Esophagus squamous epithelium (tissue), 5 donors: Measurements from ENCODE around the gene VAMP1. TPM values are rescaled to one million over a fixed set of nuclear protein-coding genes. Genes with fewer than 3 reads are reported as not detected.
"Not testable (repeated sequence)": the region's sequence is repeated elsewhere in the genome, so short reads cannot be mapped to it uniquely, and the experiment has no call there.

Source experiments
- DNase-seq: peaks from one replicate; lab custom pipeline; 2025; lab: John Stamatoyannopoulos, UW
- H3K27ac ChIP-seq, 4 donors: fragments of 200-600 bp; sonication (generic); one replicate each; pipeline ENCODE4 v1.5.1; 2016 to 2019; ENCODE audit warnings: mild to moderate bottlenecking in 1 of 4
- H3K27me3 ChIP-seq, 4 donors: fragments of 200-600 bp; sonication (generic); 1 replicate in 3 of 4; 2 replicates in 1 of 4; pipeline versions ENCODE4 v1.5.1 to v1.6.0; 2017 to 2021; ENCODE audit warnings: antibody characterized with exemption in 1 of 4
- H3K36me3 ChIP-seq, 3 donors: fragments of 200-600 bp; sonication (generic); one replicate each; pipeline ENCODE4 v1.5.1; 2016 to 2019
- H3K4me1 ChIP-seq, 3 donors: fragments of 200-600 bp; sonication (generic); one replicate each; pipeline ENCODE4 v1.5.1; 2017 to 2019
- H3K4me3 ChIP-seq, 4 donors: fragments of 200-600 bp; sonication (generic); 1 replicate in 3 of 4; 2 replicates in 1 of 4; pipeline ENCODE4 v1.5.1; 2016 to 2019; ENCODE audit warnings: mild to moderate bottlenecking in 2 of 4, moderate library complexity in 1 of 4
- H3K9me3 ChIP-seq, 3 donors: fragments of 200-600 bp; sonication (generic); one replicate each; pipeline ENCODE4 v1.5.1; 2016 to 2019
- POLR2A ChIP-seq, 4 donors: fragments of 450-650 bp; IDR thresholded peaks; one replicate each; pipeline ENCODE4 v1.6.1; 2017; ENCODE audit warnings: antibody characterized with exemption in 4 of 4, mild to moderate bottlenecking in 4 of 4, moderate library complexity in 3 of 4
- WGBS, 2 donors: methylation state at CpG; one replicate each; pipeline ENCODE4 v1.1.5; 2018; 5-methylcytosine and 5-hydroxymethylcytosine counted together
- intact Hi-C: fragments of 100-400 bp; cut with DNase I; formaldehyde crosslinking; loops from one replicate; pipeline ENCODE4 v1.15.0; 2022
- total RNA-seq, 4 donors: library from RNA; depleted of rRNA; stranded (reverse); fragments of >200 nt; gene quantifications; one replicate each; pipeline ENCODE4 v1.1.0, GENCODE V29; 2016
- TF ChIP-seq, protein P1 (sequence below), 6 experiments: fragments of 450-650 bp in 4 of 6; fragments of 200-600 bp in 2 of 6; sonication (generic) in 2 of 6; IDR thresholded peaks; one replicate each; pipeline ENCODE4 v1.5.1; 2016 to 2019; ENCODE audit warnings: antibody characterized with exemption in 6 of 6, mild to moderate bottlenecking in 4 of 6, moderate library complexity in 4 of 6
- donor health status: DM: yes; HTN: yes; CAD: no.

Gene VAMP1
- total RNA-seq, 4 donors from 2014 or later = 1.2 to 9.1 (median 5.1) TPM

DNA sequence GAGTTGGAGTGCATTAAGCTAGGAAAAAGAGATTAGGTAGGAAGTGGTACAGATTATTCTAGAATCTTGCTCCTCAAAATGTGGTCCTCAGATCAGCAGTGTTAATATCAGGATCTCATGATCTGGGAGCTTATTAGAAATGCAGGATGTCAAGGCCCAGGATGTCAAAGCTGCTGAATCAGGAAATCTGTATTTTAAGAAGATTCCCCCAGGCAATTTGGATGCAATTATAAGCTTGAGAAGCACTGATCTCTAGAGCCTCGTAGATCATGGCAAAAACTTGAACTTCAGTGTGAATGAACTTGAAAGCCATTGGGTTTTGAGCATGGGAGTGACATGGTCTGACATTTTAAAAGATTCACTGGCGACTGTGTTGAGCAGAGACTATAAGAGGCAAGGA is 30.0 kb upstream of the VAMP1 start:
- intact Hi-C loops = no loop called here
- peaks cover 0 to 80% (median 0%) of the 10 kb centered on the region in 3 donors for H3K36me3 ChIP-seq
- no peak overlapping the region for H3K4me3 ChIP-seq
- no peak overlapping the region for H3K27ac ChIP-seq
- no peaks in the 10 kb centered on the region for H3K9me3 ChIP-seq
- no peak for DNase-seq
- peaks cover 0 to 15% (median 9%) of the 10 kb centered on the region in 3 donors for H3K4me1 ChIP-seq
- WGBS, 2 donors = 46 to 67% methylated on average over 2 of the region's 2 CpGs
- H3K27me3 ChIP-seq = no peaks in the 10 kb centered on the region
- TF ChIP-seq POLR2A (IDR thresholded peaks at IDR 0.05) = no peak
- TF ChIP-seq, protein P1, sequence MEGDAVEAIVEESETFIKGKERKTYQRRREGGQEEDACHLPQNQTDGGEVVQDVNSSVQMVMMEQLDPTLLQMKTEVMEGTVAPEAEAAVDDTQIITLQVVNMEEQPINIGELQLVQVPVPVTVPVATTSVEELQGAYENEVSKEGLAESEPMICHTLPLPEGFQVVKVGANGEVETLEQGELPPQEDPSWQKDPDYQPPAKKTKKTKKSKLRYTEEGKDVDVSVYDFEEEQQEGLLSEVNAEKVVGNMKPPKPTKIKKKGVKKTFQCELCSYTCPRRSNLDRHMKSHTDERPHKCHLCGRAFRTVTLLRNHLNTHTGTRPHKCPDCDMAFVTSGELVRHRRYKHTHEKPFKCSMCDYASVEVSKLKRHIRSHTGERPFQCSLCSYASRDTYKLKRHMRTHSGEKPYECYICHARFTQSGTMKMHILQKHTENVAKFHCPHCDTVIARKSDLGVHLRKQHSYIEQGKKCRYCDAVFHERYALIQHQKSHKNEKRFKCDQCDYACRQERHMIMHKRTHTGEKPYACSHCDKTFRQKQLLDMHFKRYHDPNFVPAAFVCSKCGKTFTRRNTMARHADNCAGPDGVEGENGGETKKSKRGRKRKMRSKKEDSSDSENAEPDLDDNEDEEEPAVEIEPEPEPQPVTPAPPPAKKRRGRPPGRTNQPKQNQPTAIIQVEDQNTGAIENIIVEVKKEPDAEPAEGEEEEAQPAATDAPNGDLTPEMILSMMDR (IDR thresholded peaks at IDR 0.05) = no peak

DNA sequence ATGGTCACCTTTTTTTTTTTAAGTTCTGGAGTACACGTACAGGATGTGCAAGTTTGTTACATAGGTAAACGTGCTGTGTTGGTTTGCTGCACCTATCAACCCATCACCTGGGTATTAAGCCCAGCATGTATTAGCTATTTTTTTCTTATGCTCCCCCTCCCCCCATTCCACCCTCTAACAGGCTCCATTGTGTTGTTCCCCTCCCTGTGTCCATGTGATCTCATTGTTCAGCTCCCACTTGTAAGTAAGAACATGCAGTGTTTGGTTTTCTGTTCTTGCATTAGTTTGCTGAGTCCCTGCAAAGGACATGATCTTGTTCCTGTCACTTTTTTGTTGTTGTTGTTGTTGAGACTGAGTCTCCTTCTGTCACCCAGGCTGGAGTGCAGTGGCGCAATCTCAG is 26.8 kb upstream of the VAMP1 start:
- Histone ChIP-seq H3K4me1 (peaks cover 10 to 34% (median 27%) of the 10 kb centered on the region in 3 donors), H3K36me3 (peaks cover 0 to 59% (median 0%) of the 10 kb centered on the region in 3 donors)
- H3K4me3 ChIP-seq, H3K9me3 ChIP-seq, H3K27ac ChIP-seq, intact Hi-C loops, DNase-seq, H3K27me3 ChIP-seq: not testable (repeated sequence)
- WGBS, 2 donors = 65 to 85% methylated on average over 3 of the region's 3 CpGs

DNA sequence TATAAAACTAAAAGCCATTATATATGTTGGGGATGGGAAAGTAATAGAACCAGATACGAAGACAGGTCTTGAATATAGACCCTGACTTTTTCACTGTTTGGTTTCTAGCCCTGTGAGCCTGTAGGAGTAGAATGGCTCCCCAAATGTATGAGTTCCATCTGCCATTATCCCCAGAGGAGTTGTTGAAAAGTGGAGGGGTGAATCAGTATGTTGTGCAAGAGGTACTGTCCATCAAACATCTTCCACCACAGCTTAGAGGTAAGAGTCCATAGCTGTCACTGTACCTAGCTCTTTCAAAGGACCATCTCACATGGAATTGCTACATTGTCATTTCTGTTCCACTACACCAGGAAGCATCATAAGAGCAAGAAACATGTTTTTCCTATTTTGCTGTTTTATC is 24.5 kb upstream of the VAMP1 start:
- DNase-seq = no peak
- intact Hi-C loops = no loop called here

DNA sequence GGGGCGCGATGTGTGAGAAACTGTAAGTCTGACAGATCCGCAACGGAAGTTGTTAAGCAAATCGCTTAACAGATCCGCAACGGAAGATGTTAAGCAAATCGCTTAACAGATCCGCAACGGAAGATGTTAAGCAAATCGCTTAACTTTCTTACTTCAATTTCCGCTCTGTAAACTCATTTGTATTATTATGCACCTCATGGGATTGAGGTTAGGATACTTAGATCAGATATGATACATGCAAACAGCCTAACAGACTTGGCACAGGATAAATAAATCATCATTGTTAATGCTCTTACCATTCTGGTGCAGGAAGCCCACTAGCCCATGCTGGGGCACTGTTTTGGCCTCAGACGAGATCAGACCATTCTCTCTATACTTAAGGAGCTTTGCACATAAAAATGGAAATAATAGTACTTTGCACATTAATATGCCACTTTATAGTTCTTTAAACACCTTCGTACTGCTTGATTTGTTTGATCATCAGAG is 23.8 kb upstream of the VAMP1 start:
- Histone ChIP-seq H3K9me3 (no peaks in the 10 kb centered on the region), H3K36me3 (peaks cover 0 to 58% (median 0%) of the 10 kb centered on the region in 3 donors), H3K4me1 (peaks cover 12 to 39% (median 31%) of the 10 kb centered on the region in 3 donors), H3K27ac (peak overlapping the region; percentile 96 to 99 (median 98)), H3K4me3 (peak overlapping the region; percentile 73 to 82 (median 78)), H3K27me3 (no peaks in the 10 kb centered on the region)
- TF ChIP-seq, protein P1 (IDR thresholded peaks at IDR 0.05) = no peak
- no peak for TF ChIP-seq POLR2A (IDR thresholded peaks at IDR 0.05)
- WGBS, 2 donors = 0 to 1% methylated on average over 14 of the region's 14 CpGs
- no peak for DNase-seq
- intact Hi-C loops = no loop called here

More for the DNA sequence above, 24.5 kb upstream of the VAMP1 start:
- Histone ChIP-seq H3K4me1 (peaks cover 12 to 39% (median 31%) of the 10 kb centered on the region in 3 donors), H3K27me3 (no peaks in the 10 kb centered on the region), H3K36me3 (peaks cover 0 to 64% (median 0%) of the 10 kb centered on the region in 3 donors), H3K27ac (peak overlapping the region in 1 of 4 donors; percentile 99), H3K9me3 (no peaks in the 10 kb centered on the region), H3K4me3 (peak overlapping the region in 3 of 4 donors; percentile 73 to 78 (median 77))
- no peak for TF ChIP-seq POLR2A (IDR thresholded peaks at IDR 0.05)
- TF ChIP-seq, protein P1 (IDR thresholded peaks at IDR 0.05) = no peak
- WGBS, 2 donors = 72 to 74% methylated on average over 1 of the region's 1 CpG

DNA sequence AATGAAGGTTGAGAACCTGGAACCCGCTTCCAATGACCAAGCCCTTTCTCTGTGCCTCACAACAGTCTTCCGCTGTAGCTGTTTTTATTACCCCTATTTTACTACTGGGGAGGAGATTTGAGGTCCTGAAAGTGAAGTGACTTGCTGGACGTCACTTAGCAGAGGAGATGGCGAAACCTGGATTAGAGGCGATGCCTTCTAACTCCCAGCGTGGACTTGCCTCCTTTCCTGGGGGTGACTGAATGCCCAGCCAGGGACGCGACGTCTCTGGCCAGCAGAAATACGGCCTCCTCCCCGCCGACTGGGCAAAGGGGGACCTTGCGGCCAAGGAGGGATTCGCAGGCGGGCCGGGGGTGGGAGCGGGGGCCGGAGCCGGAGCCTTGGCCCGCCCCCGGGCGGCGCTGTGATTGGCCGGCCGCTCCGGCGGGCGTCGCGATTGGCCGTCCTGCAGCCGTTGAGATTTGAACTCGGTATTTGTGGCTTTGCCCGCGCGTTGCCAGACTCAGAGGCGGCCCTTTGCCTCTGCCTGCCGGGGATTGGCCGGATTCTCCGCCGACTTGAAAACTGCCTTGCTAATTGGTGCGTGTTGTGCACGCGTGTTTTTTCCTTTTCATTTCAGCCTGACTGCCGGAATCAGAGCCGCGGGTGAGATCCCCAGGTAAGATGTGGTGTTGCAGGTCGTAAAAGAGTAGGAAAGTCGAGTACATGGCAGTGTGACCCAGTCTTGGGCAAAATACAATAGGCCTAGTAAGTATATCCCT is 23.2 kb upstream of the VAMP1 start, which contains the start of gene NCAPD2:
TSS of gene NCAPD2 (plus strand) at position 606 of the 761 bp plus-strand sequence. CDS start 997 bp downstream, outside the sequence.
- no peaks in the 10 kb centered on the region for H3K27me3 ChIP-seq
- H3K4me3 ChIP-seq = peak within 1 kb of the TSS; percentile 73 to 82 (median 78)
- H3K27ac ChIP-seq = peak within 1 kb of the TSS; percentile 96 to 99 (median 98)
- peaks cover 12 to 39% (median 31%) of the 10 kb centered on the region in 3 donors for H3K4me1 ChIP-seq
- intact Hi-C loops = no loop called here
- 0% methylated on average over 11 to 18 of the region's 49 CpGs for WGBS, 2 donors
- H3K9me3 ChIP-seq = no peaks in the 10 kb centered on the region
- peaks cover 0 to 52% (median 0%) of the 10 kb centered on the region in 3 donors for H3K36me3 ChIP-seq
- peak; percentile 82 for DNase-seq
- no peak for TF ChIP-seq POLR2A (IDR thresholded peaks at IDR 0.05)
- TF ChIP-seq, protein P1 (IDR thresholded peaks at IDR 0.05) = peak in 5 of 6 experiments; percentile 21 to 68 (median 59)
